Measurements from ENCODE around the gene SGSM2.

SGSM2 gene

GRCh38 chr17:2379489-2380225 lies 42.4 kb downstream of the SGSM2 start:
- DNase-seq, result no peak
- in situ Hi-C loops (cut with HindIII; ENCODE audit: low pct_ligation_motif_present, low pct_unique_long_range_greater_than_20kb, low sequenced_read_pairs), result no loop called here

- in situ Hi-C loops (cut with HindIII; ENCODE audit: low pct_ligation_motif_present, low pct_unique_long_range_greater_than_20kb, low sequenced_read_pairs), result no loop called here
- DNase-seq, result no peak
Measured at GRCh38 chr17:2380226-2380922, 43.1 kb downstream of the SGSM2 start.

GRCh38 chr17:2380950-2381649 lies 43.8 kb downstream of the SGSM2 start:
- in situ Hi-C loops (cut with HindIII; ENCODE audit: low pct_ligation_motif_present, low pct_unique_long_range_greater_than_20kb, low sequenced_read_pairs), result no loop called here
- no peak for DNase-seq

- in situ Hi-C loops (cut with HindIII; ENCODE audit: low pct_ligation_motif_present, low pct_unique_long_range_greater_than_20kb, low sequenced_read_pairs), result no loop called here
- DNase-seq, result no peak
Measured at GRCh38 chr17:2383628-2384167, 46.4 kb downstream of the SGSM2 start.

GRCh38 chr17:2384439-2385127 lies 47.3 kb downstream of the SGSM2 start:
- in situ Hi-C loops (cut with HindIII; ENCODE audit: low pct_ligation_motif_present, low pct_unique_long_range_greater_than_20kb, low sequenced_read_pairs), result no loop called here
- DNase-seq, result no peak

- in situ Hi-C loops (cut with HindIII; ENCODE audit: low pct_ligation_motif_present, low pct_unique_long_range_greater_than_20kb, low sequenced_read_pairs), result no loop called here
Measured at GRCh38 chr17:2385240-2386210, 48.2 kb downstream of the SGSM2 start.

GRCh38 chr17:2386400-2387085 lies 49.2 kb downstream of the SGSM2 start:
- no peak for DNase-seq
- in situ Hi-C loops (cut with HindIII; ENCODE audit: low pct_ligation_motif_present, low pct_unique_long_range_greater_than_20kb, low sequenced_read_pairs), result no loop called here

More at GRCh38 chr17:2385240-2386210, 48.2 kb downstream of the SGSM2 start:
- DNase-seq, result no peak

GRCh38 chr17:2387086-2388019 lies 50.1 kb downstream of the SGSM2 start:
- DNase-seq, result no peak
- in situ Hi-C loops (cut with HindIII; ENCODE audit: low pct_ligation_motif_present, low pct_unique_long_range_greater_than_20kb, low sequenced_read_pairs), result no loop called here

GRCh38 chr17:2388020-2388682 lies 50.9 kb downstream of the SGSM2 start:
- in situ Hi-C loops (cut with HindIII; ENCODE audit: low pct_ligation_motif_present, low pct_unique_long_range_greater_than_20kb, low sequenced_read_pairs), result no loop called here
- no peak for DNase-seq

GRCh38 chr17:2388683-2389055 lies 51.4 kb downstream of the SGSM2 start:
- in situ Hi-C loops (cut with HindIII; ENCODE audit: low pct_ligation_motif_present, low pct_unique_long_range_greater_than_20kb, low sequenced_read_pairs), result no loop called here
- DNase-seq, result no peak

GRCh38 chr17:2390199-2390836 lies 53.0 kb downstream of the SGSM2 start:
- in situ Hi-C loops (cut with HindIII; ENCODE audit: low pct_ligation_motif_present, low pct_unique_long_range_greater_than_20kb, low sequenced_read_pairs), result no loop called here
- no peak for DNase-seq

GRCh38 chr17:2391597-2392251 lies 54.4 kb downstream of the SGSM2 start:
- in situ Hi-C loops (cut with HindIII; ENCODE audit: low pct_ligation_motif_present, low pct_unique_long_range_greater_than_20kb, low sequenced_read_pairs), result no loop called here
- no peak for DNase-seq

GRCh38 chr17:2392252-2393173 lies 55.2 kb downstream of the SGSM2 start:
- in situ Hi-C loops (cut with HindIII; ENCODE audit: low pct_ligation_motif_present, low pct_unique_long_range_greater_than_20kb, low sequenced_read_pairs), result no loop called here
- peak; percentile 96 for DNase-seq
